ENCODE data around the gene NTN3. TPM values are rescaled to one million over a fixed set of nuclear protein-coding genes. Genes with fewer than 3 reads are reported as not detected.
"Not testable (repeated sequence)": the region's sequence is repeated elsewhere in the genome, so short reads cannot be mapped to it uniquely, and the experiment has no call there.

Gene NTN3
- 5.8 TPM for total RNA-seq

- no peak for DNase-seq
Measured at GRCh38 chr16:2471016-2471652, at the start of gene NTN3. Gene NTN3, plus strand, starts transcription at chr16:2471297. Its CDS starts 405 bp downstream, at chr16:2471702.

GRCh38 chr16:2422123-2422867, 48.8 kb upstream of the NTN3 start:
- DNase-seq = no peak

GRCh38 chr16:2424061-2425007, 46.8 kb upstream of the NTN3 start:
- DNase-seq = no peak

DNA sequence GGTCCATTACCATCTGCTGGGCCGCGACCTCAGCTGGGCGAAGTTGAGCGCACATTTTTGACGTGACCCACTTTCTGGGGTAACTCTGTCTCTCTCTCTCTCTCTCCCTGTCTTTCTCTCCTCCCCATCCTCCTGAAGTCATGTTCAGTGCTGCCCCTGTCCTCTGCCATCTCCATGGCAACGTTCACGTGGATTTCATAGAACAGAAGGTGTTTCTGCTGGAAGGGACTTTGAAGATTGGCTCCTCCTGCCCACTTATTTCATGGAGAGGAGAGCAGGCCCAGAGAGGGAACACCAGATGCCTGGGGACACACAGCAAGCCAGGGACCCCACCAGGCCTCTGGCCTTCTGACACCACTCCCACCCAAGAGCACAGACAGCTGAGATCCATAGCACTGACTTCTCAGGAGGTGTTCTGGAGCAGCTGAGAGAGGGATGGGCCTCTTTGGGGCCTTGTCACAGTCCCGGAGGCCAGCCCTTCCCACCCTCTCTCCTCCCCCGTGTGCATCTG, 46.0 kb upstream of the NTN3 start:
- no peak for DNase-seq

- DNase-seq = no peak
Measured at GRCh38 chr16:2425825-2426430, 45.2 kb upstream of the NTN3 start.

GRCh38 chr16:2426941-2427361, 44.1 kb upstream of the NTN3 start:
- no peak for DNase-seq

DNA sequence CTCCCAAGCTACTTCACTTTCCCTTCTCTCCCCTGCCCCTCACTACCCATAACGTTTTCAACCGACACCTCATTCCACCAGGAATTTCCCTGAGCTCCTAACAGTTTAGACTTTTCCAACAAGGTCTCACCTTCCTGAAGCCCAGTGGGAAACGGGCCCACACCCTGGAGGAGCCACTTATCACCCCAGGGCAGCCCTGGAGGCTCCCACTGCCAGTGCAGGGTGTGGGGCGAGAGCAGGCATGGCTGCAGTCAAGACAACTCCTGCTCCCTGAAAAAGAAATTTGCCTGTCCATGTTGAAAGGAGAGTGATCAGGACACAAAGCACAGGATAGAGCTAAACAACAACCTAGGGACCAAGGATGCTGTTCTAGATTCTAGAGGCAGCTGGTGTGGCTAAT, 43.6 kb upstream of the NTN3 start:
- DNase-seq = no peak

GRCh38 chr16:2428051-2428783, 42.9 kb upstream of the NTN3 start:
- DNase-seq = peak; percentile 16

GRCh38 chr16:2428784-2429033, 42.4 kb upstream of the NTN3 start:
- no peak for DNase-seq

- DNase-seq = peak; percentile 96
Measured at GRCh38 chr16:2429034-2429770, 41.9 kb upstream of the NTN3 start, which contains the start of gene CCNF. Gene CCNF, plus strand, starts transcription at chr16:2429447. Its CDS starts 35 bp downstream, at chr16:2429482.

DNA sequence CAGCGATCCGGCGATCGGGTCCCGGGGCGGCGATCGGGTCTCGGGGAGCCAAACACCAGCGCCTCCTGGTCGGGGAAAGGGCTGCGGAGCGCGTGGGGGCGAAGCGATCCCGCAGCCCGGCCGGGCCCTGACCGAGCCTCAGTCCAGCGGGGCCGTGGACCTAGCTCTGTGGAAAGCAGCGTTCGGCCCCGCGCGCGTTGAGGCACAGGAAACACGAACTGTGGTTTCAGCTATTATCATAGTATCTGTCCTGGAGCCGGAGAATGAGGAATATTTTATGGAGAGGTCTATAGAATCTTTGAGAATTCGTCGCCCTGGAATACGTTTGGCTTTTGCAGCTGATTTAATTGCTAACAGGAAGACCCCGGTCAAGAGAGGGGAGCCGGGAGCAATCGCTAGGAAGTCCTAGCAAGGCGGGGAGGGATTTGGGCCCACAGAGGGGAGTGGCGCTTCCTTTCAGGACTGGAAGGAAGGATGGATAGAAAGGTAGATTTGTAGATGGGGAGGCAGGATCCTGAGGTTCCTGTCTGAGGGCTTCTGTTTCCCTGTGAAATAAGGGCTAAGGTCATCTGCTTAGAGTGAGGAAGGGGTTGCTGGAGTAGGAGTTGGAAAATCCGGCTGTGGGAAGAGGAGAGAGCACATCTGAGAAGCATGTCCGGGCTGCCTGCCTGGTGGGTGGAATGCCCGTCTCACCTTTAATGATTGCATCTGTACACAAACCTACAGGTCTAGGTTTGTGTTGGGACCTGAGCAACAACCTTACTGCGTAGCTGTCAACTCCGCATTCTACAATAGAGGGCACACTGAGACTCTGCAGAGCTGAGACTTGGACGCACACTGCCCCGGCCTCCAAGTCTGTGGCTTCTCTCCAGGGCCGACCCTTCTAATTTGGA, 41.1 kb upstream of the NTN3 start:
- no peak for DNase-seq

DNA sequence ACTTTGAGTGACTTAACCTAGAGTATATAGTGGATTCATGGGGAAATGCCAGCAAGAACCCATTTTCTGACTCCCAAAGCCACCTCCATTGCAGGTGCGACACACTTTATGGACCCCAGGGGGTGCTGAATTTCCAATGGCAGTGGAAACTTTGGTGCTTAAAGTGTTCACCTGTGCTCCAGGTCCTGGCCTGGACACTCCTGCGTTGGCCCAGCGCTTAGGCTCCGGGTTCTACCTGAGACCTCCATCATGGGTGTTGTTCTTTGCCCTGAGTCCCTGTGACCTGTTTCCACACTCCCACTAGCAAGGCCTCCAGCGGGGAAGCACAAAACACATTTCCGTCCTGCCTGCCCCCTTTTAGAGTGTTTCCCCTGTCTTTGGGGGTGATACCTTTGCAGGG, 38.8 kb upstream of the NTN3 start:
- no peak for DNase-seq

DNA sequence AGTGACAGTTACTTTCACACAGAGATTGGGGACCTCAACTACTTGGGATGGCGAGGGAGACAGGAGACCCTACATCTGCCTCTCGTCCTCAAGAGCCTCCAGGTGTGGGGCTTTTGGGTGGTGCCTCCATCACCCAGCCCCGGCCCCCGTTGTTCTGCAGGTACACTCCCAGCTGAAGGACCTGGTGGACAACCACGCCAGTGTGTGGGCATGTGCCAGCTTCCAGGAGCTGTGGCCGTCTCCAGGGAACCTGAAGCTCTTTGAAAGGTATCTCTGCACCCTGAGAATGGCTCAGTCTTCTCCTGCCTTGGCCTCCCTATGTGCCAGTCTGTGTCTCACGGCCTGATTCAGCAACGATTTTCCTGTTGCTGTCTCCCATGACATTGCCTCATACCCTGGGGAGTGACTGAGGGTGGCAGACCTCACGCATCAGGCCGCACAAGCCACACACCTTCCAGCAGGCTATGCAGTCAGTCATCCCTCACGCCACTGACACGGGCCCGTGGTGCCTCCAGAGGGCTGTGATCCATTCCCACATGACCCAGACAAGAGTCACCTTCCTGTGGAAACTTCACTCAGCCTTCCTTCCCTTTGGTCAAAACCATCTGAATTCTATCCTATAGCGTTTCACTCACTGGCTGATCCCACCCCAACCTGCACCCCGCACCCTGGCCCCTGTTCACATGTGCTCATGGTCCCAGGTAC, 38.1 kb upstream of the NTN3 start:
- DNase-seq = no peak

DNA sequence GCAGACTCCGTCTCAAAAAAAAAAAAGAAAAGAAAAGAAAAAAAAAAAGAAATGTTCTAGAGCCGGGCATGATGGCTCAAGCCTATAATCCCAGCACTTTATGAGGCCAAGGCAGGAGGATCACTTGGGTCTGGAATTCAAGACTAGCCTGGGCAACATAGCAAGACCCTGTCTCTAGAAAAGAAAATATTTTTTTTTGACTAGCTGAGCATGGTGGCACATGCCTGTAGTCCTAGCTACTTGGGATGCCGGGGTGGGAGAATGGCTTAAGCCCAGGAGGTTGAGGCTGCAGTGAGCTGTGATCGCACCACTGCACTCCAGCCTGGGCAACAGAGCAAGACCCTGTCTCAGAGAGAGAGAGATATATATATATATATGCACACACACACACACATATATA, 35.9 kb upstream of the NTN3 start:
- DNase-seq = not testable (repeated sequence)

DNA sequence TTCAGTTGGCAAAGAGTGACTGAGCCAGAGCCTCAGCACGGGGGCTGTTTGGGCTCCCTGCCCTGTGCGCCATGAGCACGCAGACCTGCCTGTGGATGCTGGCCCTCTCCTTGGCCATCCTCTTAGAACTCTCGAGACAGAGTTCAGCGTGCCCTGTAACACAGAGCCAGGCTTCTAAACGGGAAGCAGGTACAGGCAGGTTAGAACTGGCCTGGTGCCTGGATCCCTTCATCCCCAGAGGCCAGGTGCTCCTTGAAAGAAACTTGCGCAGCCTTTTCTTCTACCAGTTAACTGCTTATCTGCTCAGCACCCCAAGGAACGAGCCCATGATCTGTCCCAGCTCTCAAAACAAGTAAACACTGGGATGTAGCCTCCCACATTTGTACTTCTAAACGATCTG, 35.0 kb upstream of the NTN3 start:
- no peak for DNase-seq

DNA sequence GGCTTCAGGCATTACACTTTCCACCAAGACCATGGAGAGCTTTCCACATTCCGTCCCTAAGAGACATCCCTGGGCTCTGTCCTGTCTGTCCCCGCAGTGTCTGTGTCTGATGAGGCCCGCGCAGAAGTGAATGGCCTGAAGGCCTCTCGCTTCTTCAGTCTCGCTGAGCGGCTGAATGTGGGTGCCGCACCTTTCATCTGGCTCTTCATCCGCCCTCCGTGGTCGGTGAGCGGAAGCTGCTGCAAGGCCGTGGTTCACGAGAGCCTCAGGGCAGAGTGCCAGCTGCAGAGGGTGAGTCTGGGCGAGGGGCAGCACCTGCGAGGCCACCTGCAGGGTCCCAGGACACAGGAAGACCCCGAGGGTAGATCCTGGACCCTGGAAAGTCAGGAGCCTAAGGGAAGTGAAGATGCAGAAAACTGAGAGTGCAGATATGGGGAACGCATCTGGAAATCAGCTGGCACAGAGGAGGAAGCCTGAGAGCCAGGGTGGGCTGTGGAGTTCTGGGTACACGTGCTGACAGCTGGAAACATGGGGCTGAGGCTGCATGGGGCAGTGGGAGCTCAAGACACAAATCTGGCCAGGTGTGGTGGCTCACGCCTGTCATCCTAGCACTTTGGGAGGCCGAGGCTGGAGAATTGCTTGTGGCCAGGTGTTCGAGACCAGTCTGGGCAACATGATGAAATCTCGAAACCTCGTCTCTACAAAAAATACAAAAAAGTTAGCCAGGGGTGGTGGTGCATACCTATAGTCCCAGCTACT, 33.9 kb upstream of the NTN3 start:
- DNase-seq = no peak

GRCh38 chr16:2438121-2438520, 33.0 kb upstream of the NTN3 start:
- no peak for DNase-seq

DNA sequence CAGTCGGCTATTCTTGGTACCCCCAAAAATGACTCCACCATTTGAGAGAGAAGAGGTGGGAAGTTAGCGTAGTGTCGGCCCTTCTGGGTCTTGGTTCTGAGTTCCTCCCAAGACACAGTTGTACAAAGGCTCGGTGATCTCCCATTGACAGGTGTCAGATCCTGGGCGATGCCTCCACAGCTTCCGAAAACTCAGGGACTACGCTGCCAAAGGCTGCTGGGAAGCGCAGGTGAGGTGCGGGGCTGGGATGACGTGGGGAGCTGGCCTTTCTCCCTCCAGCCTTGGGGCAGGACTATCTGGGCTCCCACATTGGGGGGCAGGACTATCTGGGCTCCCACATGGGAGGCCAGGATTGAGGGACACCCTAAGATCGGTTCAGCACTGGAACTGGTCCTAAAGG, 31.5 kb upstream of the NTN3 start:
- DNase-seq = no peak
